ENCODE data around the gene STXBP5. TPM values are rescaled to one million over a fixed set of nuclear protein-coding genes. Genes with fewer than 3 reads are reported as not detected.

Gene STXBP5
- total RNA-seq, 1 experiment from 2014 or later: 11.6 TPM

DNA sequence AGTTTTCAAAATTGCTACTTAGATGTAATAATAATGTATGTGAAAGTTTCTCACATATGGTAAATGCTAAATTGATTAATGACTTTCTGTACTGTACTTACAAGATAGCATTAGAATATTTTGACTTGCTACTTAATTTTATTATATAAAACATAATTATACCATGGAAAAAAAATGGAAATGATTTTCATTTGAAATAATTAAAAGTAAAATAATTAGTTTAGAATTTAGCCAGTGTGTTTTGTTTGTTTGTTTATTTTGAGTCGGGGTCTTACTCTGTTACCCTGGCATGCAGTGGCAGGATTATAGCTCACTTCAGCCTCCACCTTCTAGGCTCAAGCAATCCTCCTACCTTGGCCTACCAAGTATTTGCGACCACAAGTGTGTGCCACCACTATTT is 7.1 kb downstream of the STXBP5 start:
- H3K56ac ChIP-seq (ENCODE audit: insufficient read length, low read depth, low read length): no peak overlapping the region
- Mint-ChIP-seq H3K4me3 (no peak overlapping the region), H3K36me3 (ENCODE audit: insufficient read depth in 1 of 3, low read depth in 3 of 3) (no peaks in the 10 kb centered on the region; a peak in 1 of 7 replicates), H3K9me3 (no peaks in the 10 kb centered on the region), H3K27ac (peak overlapping the region in 1 of 3 experiments; percentile 44; a peak in 1 of 7 replicates), H3K4me1 (peaks cover 0 to 4% of the 10 kb centered on the region in 2 experiments; a peak in 2 of 4 replicates), H3K27me3 (ENCODE audit: low read depth) (no peaks in the 10 kb centered on the region)
- H3K4me2 ChIP-seq (ENCODE audit: insufficient read depth, insufficient read length, low read length): no peak overlapping the region
- no CpG with 5 or more reads among the region's 2 CpGs for WGBS (ENCODE audit: extremely low coverage, insufficient read length, low lambda C conversion rate)
- H3K4ac ChIP-seq (ENCODE audit: low read depth, low read length): no peak overlapping the region
- no peak overlapping the region for H4K5ac ChIP-seq (ENCODE audit: insufficient read length, low read depth, low read length)
- H2BK12ac ChIP-seq (ENCODE audit: insufficient read length, low read depth, low read length): no peak overlapping the region
- H4K91ac ChIP-seq (ENCODE audit: insufficient read length, low read depth, low read length): no peak overlapping the region
- H3K9me3 ChIP-seq (ENCODE audit: control insufficient read depth, low read depth, low read length): no peaks in the 10 kb centered on the region
- no peak overlapping the region for H2AK5ac ChIP-seq (ENCODE audit: insufficient read length, low read length)
- H3K23ac ChIP-seq (ENCODE audit: insufficient read length, low read depth, low read length): no peak overlapping the region
- no peak overlapping the region for H4K8ac ChIP-seq (replicated peaks; ENCODE audit: insufficient read length, low read depth, low read length)
- no peak overlapping the region for H2BK120ac ChIP-seq (ENCODE audit: low read depth, low read length, poor library complexity, severe bottlenecking)
- no peaks in the 10 kb centered on the region for H3K23me2 ChIP-seq (ENCODE audit: insufficient read length, low read depth, low read length, poor library complexity, severe bottlenecking)
- no peak overlapping the region for H2BK20ac ChIP-seq (ENCODE audit: low read depth, low read length, poor library complexity, severe bottlenecking)
- no peaks in the 10 kb centered on the region for H3K27me3 ChIP-seq (ENCODE audit: insufficient read depth, low read length)
- H3K79me1 ChIP-seq (ENCODE audit: insufficient read depth, low read depth, low read length, poor library complexity, severe bottlenecking): peaks cover 2% of the 10 kb centered on the region
- no peak overlapping the region for H2BK5ac ChIP-seq (ENCODE audit: insufficient read length, low read length)
- H3K18ac ChIP-seq (ENCODE audit: insufficient read length, low read depth, low read length): no peak overlapping the region
- H2BK15ac ChIP-seq (ENCODE audit: low read depth, low read length): no peak overlapping the region
- H4K20me1 ChIP-seq (ENCODE audit: control insufficient read depth, insufficient read depth, insufficient read length): no peaks in the 10 kb centered on the region
- H3K14ac ChIP-seq (ENCODE audit: insufficient read depth, low read length): no peak overlapping the region
- DNase-seq: no peak
- TF ChIP-seq, protein P1, sequence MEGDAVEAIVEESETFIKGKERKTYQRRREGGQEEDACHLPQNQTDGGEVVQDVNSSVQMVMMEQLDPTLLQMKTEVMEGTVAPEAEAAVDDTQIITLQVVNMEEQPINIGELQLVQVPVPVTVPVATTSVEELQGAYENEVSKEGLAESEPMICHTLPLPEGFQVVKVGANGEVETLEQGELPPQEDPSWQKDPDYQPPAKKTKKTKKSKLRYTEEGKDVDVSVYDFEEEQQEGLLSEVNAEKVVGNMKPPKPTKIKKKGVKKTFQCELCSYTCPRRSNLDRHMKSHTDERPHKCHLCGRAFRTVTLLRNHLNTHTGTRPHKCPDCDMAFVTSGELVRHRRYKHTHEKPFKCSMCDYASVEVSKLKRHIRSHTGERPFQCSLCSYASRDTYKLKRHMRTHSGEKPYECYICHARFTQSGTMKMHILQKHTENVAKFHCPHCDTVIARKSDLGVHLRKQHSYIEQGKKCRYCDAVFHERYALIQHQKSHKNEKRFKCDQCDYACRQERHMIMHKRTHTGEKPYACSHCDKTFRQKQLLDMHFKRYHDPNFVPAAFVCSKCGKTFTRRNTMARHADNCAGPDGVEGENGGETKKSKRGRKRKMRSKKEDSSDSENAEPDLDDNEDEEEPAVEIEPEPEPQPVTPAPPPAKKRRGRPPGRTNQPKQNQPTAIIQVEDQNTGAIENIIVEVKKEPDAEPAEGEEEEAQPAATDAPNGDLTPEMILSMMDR (conservative IDR thresholded peaks at IDR 0.05): no peak
- no peak overlapping the region for H3K9ac ChIP-seq (ENCODE audit: extremely low read depth, insufficient read length, low read length)
- no peak overlapping the region for H2AFZ ChIP-seq (ENCODE audit: low read length)
- no peak overlapping the region for H3K27ac ChIP-seq (ENCODE audit: insufficient read length, low read depth, low read length)
- no peaks in the 10 kb centered on the region for H3K4me1 ChIP-seq (ENCODE audit: insufficient read depth, low read length)
- H3K79me2 ChIP-seq (ENCODE audit: insufficient read depth, low read length): no peaks in the 10 kb centered on the region
- H3T11ph ChIP-seq (ENCODE audit: low read length): no peak overlapping the region

Measured in H9 (cell line).